Dendritic cell treated with granulocyte-macrophage colony-stimulating factor and Interleukin-4, amounts not matched to agents 40 ng/mL and 50 ng/mL, for 4 days (primary cell): ENCODE measurements around the gene LZTR1.
"Not testable (repeated sequence)": the region's sequence is repeated elsewhere in the genome, so short reads cannot be mapped to it uniquely, and the experiment has no call there.

ENCODE experiments used
- H3K27ac Mint-ChIP-seq: one replicate; pipeline ENCODE4 v1.8.0; 2022; ENCODE audit warnings: mild to moderate bottlenecking, mixed read lengths
- H3K27me3 Mint-ChIP-seq: one replicate; pipeline ENCODE4 v1.8.0; 2022; ENCODE audit warnings: mild to moderate bottlenecking, mixed read lengths
- H3K36me3 Mint-ChIP-seq: one replicate; pipeline ENCODE4 v1.8.0; 2022; ENCODE audit warnings: low read depth, mixed read lengths
- H3K4me1 Mint-ChIP-seq: one replicate; pipeline ENCODE4 v1.8.0; 2022; ENCODE audit warnings: low read depth, mixed read lengths
- H3K4me3 Mint-ChIP-seq: one replicate; pipeline ENCODE4 v1.8.0; 2022; ENCODE audit warnings: mild to moderate bottlenecking, moderate library complexity, mixed read lengths
- H3K9me3 Mint-ChIP-seq: one replicate; pipeline ENCODE4 v1.8.0; 2022; ENCODE audit warnings: mixed read lengths
- intact Hi-C: fragments of 100-400 bp; cut with micrococcal nuclease; formaldehyde crosslinking; loops from one replicate; pipeline ENCODE4 v1.15.0; 2022

Gene LZTR1

DNA sequence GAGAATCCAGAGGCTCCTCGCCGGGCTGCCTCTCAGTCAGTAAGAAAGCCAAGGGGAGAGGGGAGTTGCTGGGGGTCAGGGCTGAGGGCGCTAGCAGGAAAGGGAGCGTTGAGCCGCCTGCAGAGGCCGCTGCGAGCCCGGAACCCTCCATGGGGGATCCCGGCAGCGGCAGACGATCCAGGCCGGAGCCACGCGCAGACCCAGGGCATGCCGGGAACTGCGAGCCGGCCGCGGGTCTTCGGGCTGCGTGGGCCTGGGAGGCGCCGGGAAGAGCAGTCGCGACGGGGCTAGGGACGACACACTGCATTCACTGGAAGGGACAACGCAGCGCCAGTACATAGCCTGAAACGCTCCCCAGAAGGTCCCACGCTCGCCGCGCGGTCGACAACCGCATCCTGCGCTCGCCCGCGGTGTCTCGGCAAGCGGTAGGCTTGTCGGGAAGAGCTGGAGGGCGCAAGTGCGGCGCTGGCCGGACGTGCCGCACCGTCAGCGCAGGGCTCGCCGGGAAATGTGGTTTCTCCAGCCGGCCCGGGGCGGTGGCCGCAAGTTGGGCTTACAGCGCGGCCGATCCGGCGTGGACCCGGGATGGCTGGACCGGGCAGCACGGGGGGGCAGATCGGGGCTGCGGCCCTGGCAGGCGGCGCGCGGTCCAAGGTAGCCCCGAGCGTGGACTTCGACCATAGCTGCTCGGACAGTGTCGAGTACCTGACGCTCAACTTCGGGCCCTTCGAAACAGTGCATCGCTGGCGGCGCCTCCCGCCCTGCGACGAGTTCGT, at the start of gene LZTR1:
TSS of gene LZTR1 (plus strand) at position 511 of the 776 bp plus-strand sequence. CDS start at position 586, 75 bp downstream.
- H3K27ac Mint-ChIP-seq = peak within 1 kb of the TSS; percentile 86
- H3K27me3 Mint-ChIP-seq = peaks cover 4% of the 10 kb centered on the region
- peaks cover 57% of the 10 kb centered on the region for H3K36me3 Mint-ChIP-seq
- intact Hi-C loops = no loop called here
- peaks cover 48% of the 10 kb centered on the region for H3K4me1 Mint-ChIP-seq
- H3K4me3 Mint-ChIP-seq = peak within 1 kb of the TSS; percentile 98
- H3K9me3 Mint-ChIP-seq = peaks cover 14% of the 10 kb centered on the region

DNA sequence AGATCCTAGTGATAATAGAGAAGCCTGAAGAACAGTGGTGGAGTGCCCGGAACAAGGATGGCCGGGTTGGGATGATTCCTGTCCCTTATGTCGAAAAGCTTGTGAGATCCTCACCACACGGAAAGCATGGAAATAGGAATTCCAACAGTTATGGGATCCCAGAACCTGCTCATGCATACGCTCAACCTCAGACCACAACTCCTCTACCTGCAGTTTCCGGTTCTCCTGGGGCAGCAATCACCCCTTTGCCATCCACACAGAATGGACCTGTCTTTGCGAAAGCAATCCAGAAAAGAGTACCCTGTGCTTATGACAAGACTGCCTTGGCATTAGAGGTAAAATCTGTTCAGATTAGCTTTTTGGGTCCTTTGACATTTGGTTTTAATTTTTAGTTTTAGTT, 48.2 kb upstream of the LZTR1 start:
- no peaks in the 10 kb centered on the region for H3K27me3 Mint-ChIP-seq
- intact Hi-C loops = no loop called here
- H3K4me3 Mint-ChIP-seq = no peak overlapping the region
- peaks cover 41% of the 10 kb centered on the region for H3K4me1 Mint-ChIP-seq
- H3K27ac Mint-ChIP-seq = no peak overlapping the region
- no peaks in the 10 kb centered on the region for H3K9me3 Mint-ChIP-seq
- peaks cover 53% of the 10 kb centered on the region for H3K36me3 Mint-ChIP-seq

DNA sequence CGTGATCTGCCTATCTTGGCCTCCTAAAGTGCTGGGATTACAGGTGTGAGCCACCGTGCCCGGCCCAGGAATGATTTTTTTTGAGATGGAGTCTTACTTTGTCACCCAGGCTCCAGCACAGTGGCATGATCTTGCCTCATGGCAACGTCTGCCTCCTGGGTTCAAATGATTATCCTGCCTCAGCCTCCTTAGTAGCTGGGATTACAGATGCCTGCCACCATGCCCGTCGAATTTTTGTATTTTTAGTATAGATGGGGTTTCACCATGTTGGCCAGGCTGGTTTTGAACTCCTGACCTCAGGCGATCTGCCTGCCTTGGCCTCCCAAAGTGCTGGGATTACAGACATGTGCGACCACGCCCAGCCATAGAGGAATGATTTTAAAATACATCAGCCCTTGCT, 47.0 kb upstream of the LZTR1 start:
- Mint-ChIP-seq H3K4me1 (peaks cover 37% of the 10 kb centered on the region), H3K36me3 (peaks cover 63% of the 10 kb centered on the region)
- H3K27ac Mint-ChIP-seq, intact Hi-C loops, H3K27me3 Mint-ChIP-seq, H3K4me3 Mint-ChIP-seq, H3K9me3 Mint-ChIP-seq: not testable (repeated sequence)

DNA sequence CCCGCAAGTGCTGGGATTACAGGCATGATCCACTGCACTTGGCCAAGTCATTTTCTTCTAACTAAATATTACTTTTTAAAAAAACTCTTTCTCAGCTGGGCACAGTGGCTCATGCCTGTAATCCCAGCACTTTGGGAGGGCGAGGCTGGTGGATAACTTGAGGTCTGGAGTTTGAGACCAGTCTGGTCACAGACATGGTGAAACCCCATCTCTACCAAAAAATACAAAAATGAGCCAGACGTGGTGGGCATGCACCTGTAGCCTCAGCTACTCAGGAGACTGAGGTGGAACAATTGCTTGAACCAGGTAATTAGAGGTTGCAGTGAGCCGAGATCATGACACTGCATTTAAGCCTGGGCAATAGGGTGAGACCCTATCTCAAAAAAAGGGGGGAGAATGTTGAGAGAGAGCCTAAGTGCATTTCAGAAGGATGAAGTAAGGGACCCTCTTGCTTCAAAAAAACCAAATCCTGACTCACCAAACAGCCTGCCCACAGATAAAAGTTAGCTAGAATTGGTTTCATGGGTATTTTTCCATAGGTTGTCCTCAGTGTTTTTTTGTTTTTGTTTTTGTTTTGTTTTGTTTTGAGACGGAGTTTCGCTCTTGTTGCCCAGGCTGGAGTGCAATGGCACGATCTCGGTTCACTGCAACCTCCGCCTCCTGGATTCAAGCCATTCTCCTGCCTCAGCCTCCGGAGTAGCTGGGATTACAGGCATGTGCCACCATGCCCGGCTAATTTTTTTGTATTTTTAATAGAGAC, 46.1 kb upstream of the LZTR1 start:
- H3K27ac Mint-ChIP-seq, H3K9me3 Mint-ChIP-seq, H3K4me3 Mint-ChIP-seq, H3K27me3 Mint-ChIP-seq, intact Hi-C loops: not testable (repeated sequence)
- Mint-ChIP-seq H3K36me3 (peaks cover 72% of the 10 kb centered on the region), H3K4me1 (peaks cover 39% of the 10 kb centered on the region)

DNA sequence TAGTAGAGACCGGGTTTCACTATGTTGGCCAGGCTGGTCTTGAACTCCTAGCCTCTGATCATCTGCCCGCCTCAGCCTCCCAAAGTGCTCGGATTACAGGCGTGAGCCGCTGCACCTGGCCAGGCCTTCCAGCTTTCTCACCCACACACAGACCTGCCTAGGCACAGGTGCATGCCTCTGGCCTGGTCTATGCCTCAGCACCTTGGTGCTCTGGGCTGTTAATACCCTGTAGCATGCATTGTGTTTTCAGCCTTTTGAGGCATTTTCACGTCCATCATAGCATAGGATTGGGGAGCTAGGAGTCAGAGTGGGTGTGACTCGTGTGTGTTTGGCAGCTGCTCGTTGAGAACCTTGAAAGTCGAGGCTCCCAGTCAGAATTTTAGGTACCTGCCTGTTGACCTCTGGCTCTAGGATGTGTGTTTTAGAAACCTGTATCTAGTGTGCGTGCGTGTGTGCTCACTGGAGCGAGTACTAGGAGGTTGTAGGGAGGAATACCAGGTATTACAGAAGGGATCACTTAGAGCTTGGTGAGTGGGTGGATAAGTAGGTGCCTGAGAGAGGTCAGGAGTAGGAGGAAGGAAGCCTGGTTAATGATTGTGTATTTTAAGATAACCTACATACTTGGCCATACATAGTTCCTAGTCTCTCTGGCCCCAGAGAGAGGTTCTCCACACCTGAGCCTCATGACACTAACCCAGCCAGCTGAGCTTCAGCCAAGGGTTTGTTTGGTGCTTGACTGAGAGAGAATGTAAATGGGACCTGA, 44.9 kb upstream of the LZTR1 start:
- peaks cover 42% of the 10 kb centered on the region for H3K4me1 Mint-ChIP-seq
- no peak overlapping the region for H3K27ac Mint-ChIP-seq
- no peaks in the 10 kb centered on the region for H3K9me3 Mint-ChIP-seq
- H3K4me3 Mint-ChIP-seq = no peak overlapping the region
- peaks cover 80% of the 10 kb centered on the region for H3K36me3 Mint-ChIP-seq
- H3K27me3 Mint-ChIP-seq = no peaks in the 10 kb centered on the region
- intact Hi-C loops = no loop called here

DNA sequence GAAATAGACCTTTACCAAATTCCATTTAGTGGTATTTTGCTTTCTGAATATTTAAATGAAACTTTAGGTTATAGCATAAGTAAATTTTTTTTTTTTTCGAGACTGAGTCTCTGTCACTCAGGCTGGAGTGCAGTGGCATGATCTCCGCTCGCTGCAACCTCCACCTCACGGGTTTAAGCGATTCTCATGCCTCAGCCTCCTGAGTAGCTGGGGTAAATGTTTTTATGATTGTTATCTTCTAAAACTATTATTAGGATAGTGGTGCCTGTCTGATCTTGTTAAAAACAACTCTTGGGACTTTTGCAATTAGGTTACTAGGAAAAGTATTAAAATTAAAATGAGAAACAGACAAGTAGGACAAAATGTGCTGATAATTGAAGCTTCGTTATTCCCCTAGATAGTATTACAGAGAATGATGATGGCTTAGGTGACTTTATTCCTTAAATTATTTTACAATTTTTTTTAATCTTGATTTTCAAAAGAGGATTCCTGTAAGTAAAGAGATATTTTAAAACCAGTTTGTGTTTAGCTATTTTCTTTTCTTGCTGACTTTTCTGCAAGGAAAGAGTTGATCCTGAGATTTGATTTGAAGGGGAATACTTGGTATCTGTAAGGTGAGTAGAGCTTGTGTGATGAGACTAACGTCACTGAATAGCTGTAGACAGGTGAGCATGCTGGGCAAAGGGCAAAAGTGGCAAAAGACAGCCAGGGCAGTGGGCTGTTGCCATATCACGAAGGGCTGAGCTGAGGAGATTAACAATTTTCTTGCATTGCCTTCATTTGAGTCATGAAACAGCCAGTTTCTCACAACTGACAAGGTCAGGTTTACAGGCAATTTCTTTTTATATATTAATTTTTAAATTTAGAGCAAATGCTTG, 44.1 kb upstream of the LZTR1 start:
- Mint-ChIP-seq H3K4me3 (no peak overlapping the region), H3K27ac (no peak overlapping the region), H3K4me1 (peaks cover 43% of the 10 kb centered on the region), H3K27me3 (no peaks in the 10 kb centered on the region), H3K36me3 (peaks cover 88% of the 10 kb centered on the region), H3K9me3 (no peaks in the 10 kb centered on the region)
- intact Hi-C loops = no loop called here

DNA sequence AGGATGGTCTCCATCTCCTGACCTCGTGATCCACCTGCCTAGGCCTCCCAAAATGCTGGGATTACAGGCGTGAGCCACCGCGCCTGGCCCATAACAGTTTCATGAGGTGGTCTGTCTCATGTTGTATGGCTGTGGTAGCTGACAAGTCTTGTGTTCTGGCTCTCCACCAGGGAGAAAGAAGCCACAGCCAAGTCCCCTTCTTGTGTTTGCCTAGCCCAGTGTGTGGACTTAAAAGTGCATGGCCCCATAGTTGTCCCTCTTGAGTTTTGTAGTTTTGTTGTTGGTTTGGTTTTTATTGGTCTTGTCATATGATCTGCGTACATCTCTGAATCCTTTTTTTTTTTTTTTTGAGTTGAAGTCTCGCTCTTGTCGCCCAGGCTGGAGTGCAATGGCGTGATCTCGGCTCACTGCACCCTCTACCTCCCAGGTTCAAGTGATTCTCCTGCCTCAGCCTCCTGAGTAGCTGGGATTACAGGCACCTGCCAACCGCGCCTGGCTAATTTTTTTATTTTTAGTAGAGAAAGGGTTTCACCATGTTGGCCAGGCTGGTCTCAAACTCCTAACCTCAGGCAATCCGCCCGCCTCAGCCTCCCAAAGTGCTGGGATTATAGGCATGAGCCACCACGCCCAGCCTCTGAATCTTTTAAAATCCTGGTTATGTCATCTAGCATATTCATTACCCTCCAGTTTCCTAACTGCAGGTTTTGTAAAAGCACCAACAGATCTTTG, 42.5 kb upstream of the LZTR1 start:
- H3K9me3 Mint-ChIP-seq, H3K4me3 Mint-ChIP-seq, H3K27ac Mint-ChIP-seq, intact Hi-C loops, H3K27me3 Mint-ChIP-seq: not testable (repeated sequence)
- Mint-ChIP-seq H3K36me3 (peaks cover 75% of the 10 kb centered on the region), H3K4me1 (peaks cover 53% of the 10 kb centered on the region)

DNA sequence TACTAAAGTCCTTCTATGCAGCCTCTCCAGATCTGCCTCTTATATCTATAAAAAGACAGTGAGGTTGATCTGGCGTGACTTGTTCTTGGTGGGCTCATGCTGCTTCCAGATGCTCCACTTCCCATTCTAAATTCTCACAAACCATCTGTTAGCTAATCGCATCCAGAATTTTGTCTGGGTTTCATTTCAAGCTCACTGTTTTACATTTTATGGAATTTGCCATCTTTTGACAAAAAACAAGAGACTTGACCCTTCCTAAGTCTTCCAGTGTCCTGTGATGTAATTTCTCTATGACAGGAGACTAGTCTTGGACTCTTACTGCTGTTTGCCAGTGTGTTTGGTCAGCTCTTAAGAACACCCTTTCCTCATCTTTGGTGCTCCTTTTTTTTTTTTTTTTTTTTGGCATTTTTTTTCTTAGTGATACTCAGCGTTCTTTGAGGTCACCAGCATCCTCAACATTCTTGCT, 41.9 kb upstream of the LZTR1 start:
- H3K27me3 Mint-ChIP-seq = no peaks in the 10 kb centered on the region
- H3K36me3 Mint-ChIP-seq = peaks cover 69% of the 10 kb centered on the region
- intact Hi-C loops = no loop called here
- H3K4me3 Mint-ChIP-seq = no peak overlapping the region
- peaks cover 55% of the 10 kb centered on the region for H3K4me1 Mint-ChIP-seq
- no peak overlapping the region for H3K27ac Mint-ChIP-seq
- H3K9me3 Mint-ChIP-seq = no peaks in the 10 kb centered on the region

DNA sequence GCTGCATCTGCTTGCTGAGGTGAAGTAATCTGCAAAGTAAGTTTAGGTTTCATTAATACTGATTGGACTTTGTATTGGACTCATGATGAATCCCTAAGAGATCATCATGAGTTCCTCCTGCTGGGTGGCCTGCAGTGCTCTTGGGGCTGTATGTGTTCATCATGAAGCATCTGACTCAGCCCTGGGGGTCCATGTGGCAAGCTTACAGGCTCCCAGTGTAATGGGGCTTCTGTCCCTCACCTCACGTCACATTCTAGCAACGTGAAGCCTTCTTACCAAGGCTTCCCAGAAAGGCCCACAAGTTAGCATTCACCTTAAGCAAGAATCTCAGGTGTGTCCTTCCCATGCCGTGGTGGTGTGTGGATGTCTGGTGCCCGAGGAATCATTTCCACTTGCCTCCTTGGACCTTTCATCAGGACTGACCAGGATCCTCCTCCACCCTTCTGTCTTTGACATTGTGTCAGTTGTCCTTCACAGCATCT, 41.2 kb upstream of the LZTR1 start:
- intact Hi-C loops = no loop called here
- Mint-ChIP-seq H3K4me1 (peaks cover 59% of the 10 kb centered on the region), H3K36me3 (peaks cover 61% of the 10 kb centered on the region), H3K4me3 (no peak overlapping the region), H3K27ac (no peak overlapping the region), H3K27me3 (no peaks in the 10 kb centered on the region), H3K9me3 (no peaks in the 10 kb centered on the region)

DNA sequence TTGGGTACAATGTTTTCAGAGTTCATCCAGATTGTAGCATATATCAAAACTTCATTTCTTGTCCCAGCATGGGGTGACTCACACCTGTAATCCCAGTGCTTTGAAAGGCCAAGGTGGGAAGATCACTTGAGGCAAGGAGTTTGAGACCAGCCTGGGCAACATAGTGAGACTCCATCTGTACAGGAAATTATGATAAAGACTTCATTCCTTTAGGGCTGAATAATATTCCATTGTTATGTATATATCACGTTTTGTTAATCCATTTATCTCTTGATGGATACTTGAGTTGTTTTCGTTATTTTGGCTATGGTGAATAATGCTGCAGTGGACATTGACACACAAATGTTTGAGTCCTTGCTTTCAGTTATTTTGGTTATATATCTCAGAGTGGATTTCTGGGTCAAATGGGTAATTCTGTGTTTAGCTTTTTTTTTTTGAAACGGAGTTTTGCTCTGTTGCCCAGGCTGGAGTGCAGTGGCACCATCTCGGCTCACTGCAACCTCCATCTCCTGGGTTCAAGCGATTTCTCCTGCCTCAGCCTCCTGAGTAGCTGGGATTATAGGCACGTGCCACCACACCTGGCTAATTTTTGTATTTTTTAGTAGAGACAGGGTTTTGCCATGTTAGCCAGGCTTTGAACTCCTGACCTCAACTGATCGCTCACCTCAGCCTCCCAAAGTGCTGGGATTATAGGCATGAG, 39.7 kb upstream of the LZTR1 start:
- H3K4me1 Mint-ChIP-seq = peaks cover 51% of the 10 kb centered on the region
- H3K27me3 Mint-ChIP-seq, H3K27ac Mint-ChIP-seq, H3K9me3 Mint-ChIP-seq, H3K4me3 Mint-ChIP-seq, intact Hi-C loops: not testable (repeated sequence)
- peaks cover 47% of the 10 kb centered on the region for H3K36me3 Mint-ChIP-seq

DNA sequence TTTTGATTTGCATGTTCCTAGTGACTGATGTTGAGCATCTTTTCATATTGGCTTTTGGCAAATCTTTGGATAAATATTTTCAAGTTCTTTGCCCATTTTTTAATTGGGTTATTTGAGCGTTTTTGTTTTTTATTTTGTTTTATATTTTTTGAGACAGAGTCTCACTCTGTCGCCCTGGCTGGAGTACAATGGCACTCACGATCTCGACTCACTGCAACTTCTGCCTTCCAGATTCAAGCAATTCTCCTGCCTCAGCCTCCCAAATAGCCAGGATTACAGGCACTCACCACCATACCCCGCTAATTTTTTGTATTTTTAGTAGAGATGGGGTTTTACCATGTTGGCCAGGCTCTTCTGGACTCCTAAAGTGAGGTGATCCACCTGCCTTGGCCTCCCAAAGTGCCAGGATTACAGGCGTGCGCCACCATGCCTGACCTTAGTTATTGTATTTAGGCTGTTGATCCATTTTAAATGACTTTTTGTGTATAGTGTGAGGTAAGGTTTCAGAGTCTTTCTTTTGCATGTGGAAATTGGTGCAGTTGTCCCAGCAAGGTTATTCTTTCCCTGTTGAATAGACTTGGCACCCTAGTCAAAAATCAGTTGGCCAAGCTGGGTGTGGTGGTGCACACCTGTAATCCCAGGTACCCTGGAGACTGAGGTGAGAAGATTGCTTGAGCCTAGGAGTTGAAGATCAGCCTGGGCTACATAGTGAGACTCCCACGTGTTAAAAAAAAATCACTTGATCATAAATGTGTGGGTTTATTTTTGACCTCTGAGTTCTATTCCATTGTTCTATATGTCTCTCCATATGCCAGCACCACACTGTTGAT, 38.8 kb upstream of the LZTR1 start:
- Mint-ChIP-seq H3K4me3 (no peak overlapping the region), H3K27me3 (no peaks in the 10 kb centered on the region), H3K4me1 (peaks cover 49% of the 10 kb centered on the region), H3K9me3 (no peaks in the 10 kb centered on the region), H3K27ac (no peak overlapping the region), H3K36me3 (peaks cover 43% of the 10 kb centered on the region)
- intact Hi-C loops = no loop called here

DNA sequence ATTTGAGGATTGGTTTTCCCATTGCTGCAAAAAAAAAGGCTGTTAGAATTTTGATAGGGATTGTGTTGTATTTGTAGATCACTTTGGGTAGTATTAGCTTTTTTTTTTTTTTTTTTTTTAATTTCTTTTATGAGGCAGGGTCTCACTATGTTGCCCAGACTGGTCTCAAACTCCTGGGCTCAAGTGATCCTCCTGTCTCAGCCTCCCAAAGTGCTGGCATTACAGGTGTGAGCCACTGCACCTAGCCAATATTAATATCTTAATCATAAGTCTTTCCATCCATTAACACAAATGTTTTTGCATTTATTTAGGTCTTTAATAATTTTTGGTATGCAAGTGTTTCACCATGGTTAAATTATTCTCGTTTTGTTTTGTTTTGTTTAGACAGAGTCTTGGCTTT, 38.1 kb upstream of the LZTR1 start:
- H3K4me1 Mint-ChIP-seq = peaks cover 49% of the 10 kb centered on the region
- no peaks in the 10 kb centered on the region for H3K27me3 Mint-ChIP-seq
- H3K27ac Mint-ChIP-seq = no peak overlapping the region
- intact Hi-C loops = no loop called here
- no peak overlapping the region for H3K4me3 Mint-ChIP-seq
- no peaks in the 10 kb centered on the region for H3K9me3 Mint-ChIP-seq
- H3K36me3 Mint-ChIP-seq = peaks cover 45% of the 10 kb centered on the region
